Measurements from ENCODE around the gene HINT2.
A peak's percentile ranks its signal among the peaks of the same experiment; 100 is the strongest.

The HINT2 gene

GRCh38 chr9:35840881-35841644 lies 26.2 kb upstream of the HINT2 start:
- no peak for DNase-seq (ENCODE audit: low spot score)

DNA sequence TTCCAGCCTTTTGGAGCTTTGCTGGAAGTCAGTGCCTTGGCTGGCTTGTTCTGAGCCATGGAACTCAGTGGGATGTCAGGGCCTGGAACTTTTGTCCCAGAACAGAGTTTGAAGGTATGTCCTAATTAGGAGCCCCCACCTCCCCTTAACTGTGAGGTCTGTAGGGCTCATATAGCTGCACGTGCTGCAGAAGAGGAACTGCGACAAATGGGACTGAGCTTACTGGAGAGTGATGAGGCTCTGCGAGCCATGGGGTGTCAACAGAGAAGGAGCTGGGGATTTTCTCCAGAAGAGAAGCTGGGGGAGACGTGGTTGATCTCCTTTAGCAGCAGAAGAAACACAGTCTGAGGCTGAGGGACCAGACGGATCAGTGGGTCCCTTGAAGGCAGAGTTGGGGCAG lies 25.1 kb upstream of the HINT2 start:
- DNase-seq (ENCODE audit: low spot score) = no peak

- DNase-seq (ENCODE audit: low spot score) = no peak
Measured at GRCh38 chr9:35836595-35836994, 21.8 kb upstream of the HINT2 start.

- no peak for DNase-seq (ENCODE audit: low spot score)
Measured at GRCh38 chr9:35835766-35836165, 20.9 kb upstream of the HINT2 start.

GRCh38 chr9:35835216-35835632 lies 20.4 kb upstream of the HINT2 start:
- DNase-seq (ENCODE audit: low spot score) = no peak

GRCh38 chr9:35834260-35835215 lies 19.7 kb upstream of the HINT2 start:
- no peak for DNase-seq (ENCODE audit: low spot score)

DNA sequence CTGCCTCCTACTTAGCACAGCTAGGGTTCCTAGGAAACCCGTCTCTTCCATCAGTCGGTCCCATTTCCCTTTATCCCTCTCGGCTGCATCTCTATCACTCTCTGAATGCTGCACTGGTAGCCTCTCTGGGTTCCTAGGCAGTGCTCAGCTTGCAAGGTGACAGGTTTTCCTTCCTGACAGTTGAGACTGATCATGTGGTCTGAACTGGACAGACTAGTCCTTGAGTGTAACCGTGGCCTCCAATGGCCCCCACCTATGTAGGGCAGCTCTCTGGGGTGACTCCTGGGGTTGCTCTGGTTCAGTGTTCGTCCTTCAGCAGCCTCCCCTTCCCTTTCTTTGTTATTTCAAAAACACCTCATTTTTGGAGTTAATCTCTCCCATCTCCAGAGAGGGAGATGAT lies 18.0 kb upstream of the HINT2 start:
- DNase-seq (ENCODE audit: low spot score) = no peak

GRCh38 chr9:35831040-35831439 lies 16.2 kb upstream of the HINT2 start:
- DNase-seq (ENCODE audit: low spot score) = no peak

DNA sequence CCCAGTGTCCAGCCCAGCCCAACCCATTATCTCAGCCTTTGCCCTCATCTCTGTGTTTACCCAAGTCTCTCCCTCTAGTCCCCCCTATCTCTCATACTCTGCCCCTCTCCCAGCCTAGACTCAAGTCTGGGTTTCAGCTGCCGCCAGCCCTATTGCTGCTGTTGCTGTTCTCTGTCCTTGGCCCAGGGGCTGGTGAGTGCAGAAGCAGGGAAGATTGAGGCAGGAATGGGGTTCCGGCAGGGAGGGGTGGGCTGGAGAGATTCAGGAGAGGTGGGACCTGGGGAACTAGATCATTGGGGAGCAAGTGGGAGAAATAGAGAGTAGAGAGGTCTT lies 14.9 kb upstream of the HINT2 start:
- DNase-seq (ENCODE audit: low spot score) = no peak

GRCh38 chr9:35829084-35829763 lies 14.4 kb upstream of the HINT2 start, which contains the start of gene TMEM8B:
TMEM8B (plus strand) TSS chr9:35829228; CDS start chr9:35829448, 220 bp downstream.
- peak; percentile 97 for DNase-seq (ENCODE audit: low spot score)

- no peak for DNase-seq (ENCODE audit: low spot score)
Measured at GRCh38 chr9:35828716-35829083, 13.9 kb upstream of the HINT2 start, which contains the start of gene FAM221B. FAM221B (minus strand) TSS chr9:35828732; CDS start chr9:35826161, 2,571 bp downstream.

DNA sequence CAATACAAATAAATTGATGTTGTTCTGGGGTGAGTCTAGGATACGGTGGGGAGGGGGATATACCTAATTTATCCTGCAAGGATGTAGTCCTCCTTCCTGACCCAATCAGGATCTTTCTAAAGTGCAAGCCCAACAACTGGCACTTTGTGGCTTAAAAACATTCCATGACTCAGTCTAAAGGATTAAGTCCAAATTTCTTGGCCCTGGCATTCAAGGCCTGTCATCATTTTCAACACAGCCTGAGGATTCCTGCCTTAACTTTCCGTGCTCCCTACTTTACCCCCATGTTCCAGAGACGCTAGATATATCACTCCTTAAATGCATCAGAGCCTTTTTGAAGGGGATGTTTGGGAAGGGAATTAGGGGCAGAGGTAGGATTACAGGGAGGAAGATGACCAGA lies 12.6 kb upstream of the HINT2 start:
- DNase-seq (ENCODE audit: low spot score) = peak; percentile 65

GRCh38 chr9:35826071-35826701 lies 11.3 kb upstream of the HINT2 start:
- DNase-seq (ENCODE audit: low spot score) = peak; percentile 62

GRCh38 chr9:35822926-35823325 lies 8.1 kb upstream of the HINT2 start:
- no peak for DNase-seq (ENCODE audit: low spot score)

DNA sequence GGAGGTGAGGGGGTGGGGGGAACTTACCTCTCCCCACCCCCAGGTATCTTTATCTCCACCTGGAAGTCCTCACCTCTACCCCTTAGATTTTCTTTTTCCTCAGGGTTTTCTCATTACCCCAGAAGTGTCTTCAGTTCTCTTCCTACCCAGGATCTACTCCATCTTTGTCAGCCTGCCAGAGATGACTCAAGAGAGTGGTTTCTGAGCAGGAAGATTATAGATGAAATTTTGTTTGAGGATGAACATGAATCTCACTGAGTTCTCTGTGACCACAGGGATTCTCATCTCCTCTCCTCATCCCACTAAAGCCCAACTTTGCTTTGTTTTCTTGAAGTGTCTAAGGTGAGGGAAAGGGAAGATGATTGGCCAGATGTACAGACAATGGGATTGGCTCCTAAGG lies 5.2 kb upstream of the HINT2 start:
- DNase-seq (ENCODE audit: low spot score) = peak; percentile 76

DNA sequence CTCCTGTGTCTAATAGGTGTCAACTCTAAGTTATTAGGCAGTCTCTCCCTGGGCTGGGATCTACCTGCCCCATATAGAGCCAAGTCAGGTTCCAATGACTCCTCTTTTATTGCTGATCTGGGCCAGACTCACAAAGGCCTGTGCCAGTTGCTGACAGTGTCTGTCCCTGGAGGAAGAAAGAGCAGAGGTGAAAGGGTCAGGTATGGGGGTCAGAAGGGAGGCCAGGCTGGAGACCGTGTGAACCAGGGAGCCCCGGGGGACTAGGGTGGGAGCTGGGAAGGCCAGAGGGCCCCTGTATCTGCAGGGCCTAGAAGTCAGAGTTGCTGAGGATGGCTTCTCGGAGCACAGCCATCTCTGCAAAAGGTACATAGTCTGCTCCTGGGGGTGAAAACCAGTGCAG lies 3.5 kb upstream of the HINT2 start:
- DNase-seq (ENCODE audit: low spot score) = no peak

DNA sequence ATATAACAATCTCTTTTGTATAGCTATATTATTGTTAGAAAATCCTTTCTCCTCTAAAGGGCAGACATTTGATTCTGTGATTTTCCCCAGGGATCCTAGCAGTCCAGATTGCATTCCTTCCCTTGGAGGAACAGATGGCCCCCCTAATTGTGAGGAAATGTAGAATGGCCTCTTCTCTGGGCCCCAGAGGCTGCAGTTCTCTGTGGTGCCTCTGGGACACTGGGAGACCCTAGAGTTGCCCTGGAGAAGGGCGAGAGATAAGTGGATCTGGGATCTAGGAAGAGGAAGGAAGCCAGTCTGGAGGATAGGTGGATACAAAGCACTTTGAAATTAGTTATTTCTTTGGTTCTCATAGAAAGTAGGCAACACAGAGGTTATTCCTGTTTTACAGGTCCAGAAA lies 1.9 kb upstream of the HINT2 start:
- no peak for DNase-seq (ENCODE audit: low spot score)

- DNase-seq (ENCODE audit: low spot score) = peak; percentile 63
Measured at GRCh38 chr9:35814106-35814840, 569 bp downstream of the HINT2 start.

- peak; percentile 18 for DNase-seq (ENCODE audit: low spot score)
Measured at GRCh38 chr9:35813434-35814105, 1.3 kb downstream of the HINT2 start.

DNA sequence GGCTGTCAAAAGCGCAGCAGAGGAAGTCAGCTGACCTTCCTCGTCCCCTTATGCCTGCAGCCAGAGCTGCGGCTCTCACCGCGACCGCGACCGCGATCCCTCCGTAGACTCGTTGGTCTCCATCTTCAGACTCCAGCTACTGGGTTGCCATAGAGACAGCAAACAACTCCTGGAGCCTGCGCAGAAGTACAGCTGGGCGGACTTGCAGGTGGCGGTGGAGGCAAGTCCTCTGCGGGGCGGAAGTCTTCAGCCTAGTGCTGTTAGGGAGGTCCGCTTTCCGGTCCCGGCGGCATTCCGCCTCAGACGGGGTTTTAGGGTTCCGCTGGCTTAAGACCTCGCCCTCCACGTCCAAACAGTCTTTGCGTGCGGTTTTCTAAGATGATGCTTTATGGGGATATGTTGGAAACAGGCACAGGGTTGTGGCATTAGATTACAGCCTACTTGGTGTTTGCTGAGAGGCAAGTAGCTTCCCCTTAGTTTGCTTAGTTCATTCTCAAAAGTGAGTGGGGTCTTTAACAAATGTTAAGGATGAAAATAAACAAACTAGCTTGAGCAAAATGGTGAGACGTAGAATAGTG lies 2.7 kb downstream of the HINT2 start, which contains the start of gene SPAG8:
SPAG8 (minus strand) TSS at position 238 of the 578 bp plus-strand sequence; CDS start at position 123, 115 bp downstream.
- DNase-seq (ENCODE audit: low spot score) = peak; percentile 96
